Measurements from ENCODE around the gene CENATAC.
"Not testable (repeated sequence)": the region's sequence is repeated elsewhere in the genome, so short reads cannot be mapped to it uniquely, and the experiment has no call there.

CENATAC gene, protein sequence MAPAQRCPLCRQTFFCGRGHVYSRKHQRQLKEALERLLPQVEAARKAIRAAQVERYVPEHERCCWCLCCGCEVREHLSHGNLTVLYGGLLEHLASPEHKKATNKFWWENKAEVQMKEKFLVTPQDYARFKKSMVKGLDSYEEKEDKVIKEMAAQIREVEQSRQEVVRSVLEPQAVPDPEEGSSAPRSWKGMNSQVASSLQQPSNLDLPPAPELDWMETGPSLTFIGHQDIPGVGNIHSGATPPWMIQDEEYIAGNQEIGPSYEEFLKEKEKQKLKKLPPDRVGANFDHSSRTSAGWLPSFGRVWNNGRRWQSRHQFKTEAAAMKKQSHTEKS

DNA sequence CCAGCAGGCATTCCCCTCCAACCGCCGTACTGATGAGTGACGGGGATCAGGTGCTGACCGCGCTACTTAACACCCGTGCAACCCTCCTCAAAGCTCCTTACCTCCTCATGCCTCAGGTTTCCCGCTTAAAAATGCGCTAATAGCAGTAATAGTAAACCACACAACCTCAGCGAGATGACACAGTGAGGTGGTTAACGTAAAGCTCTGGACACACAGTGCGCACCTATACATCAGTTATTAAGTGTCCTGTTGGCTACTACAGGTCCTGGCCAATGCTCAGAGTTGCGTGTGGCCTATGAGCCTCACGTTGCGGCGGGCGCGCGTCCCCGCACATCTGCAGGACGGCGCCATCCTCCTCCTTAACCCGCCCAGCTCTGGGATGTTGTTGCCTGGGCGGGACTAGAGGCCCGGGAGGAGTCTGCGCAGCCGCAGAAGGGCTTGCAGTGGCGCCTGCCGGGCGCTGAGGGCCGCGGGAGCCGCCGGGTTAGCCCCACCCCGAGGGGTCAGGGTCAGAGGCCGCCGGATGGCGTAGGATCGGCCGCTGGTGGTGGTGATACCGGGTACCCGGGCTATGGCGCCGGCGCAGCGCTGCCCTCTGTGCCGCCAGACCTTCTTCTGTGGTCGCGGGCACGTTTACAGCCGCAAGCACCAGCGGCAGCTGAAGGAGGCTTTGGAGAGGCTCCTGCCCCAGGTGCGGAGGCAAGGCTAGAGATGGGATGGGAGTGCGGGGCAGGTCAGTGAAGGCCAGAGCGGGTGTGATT is at the start of gene CENATAC:
Gene CENATAC, plus strand, starts transcription at position 512 of the 761 bp plus-strand sequence. Its CDS starts 60 bp downstream, at position 572.
- Histone ChIP-seq H3K27ac (ENCODE audit: low read length) (peak within 1 kb of the TSS; percentile 22; the same call in 1 of the 2 replicates), H3K4me1 (ENCODE audit: low read length) (peaks cover 12% of the 10 kb centered on the region), H3K9ac (ENCODE audit: low read length) (peak within 1 kb of the TSS; percentile 79), H2AFZ (ENCODE audit: low read depth, low read length) (peak within 1 kb of the TSS; percentile 87), H3K27me3 (ENCODE audit: low read depth, low read length) (no peaks in the 10 kb centered on the region), H3K4me2 (ENCODE audit: low read length) (peak within 1 kb of the TSS; percentile 81), H3K4me3 (ENCODE audit: low read length) (peak within 1 kb of the TSS; percentile 93), H3K9me3 (ENCODE audit: insufficient read depth, low read length) (no peaks in the 10 kb centered on the region), H3K79me2 (ENCODE audit: low read length) (peaks cover 34% of the 10 kb centered on the region), H4K20me1 (ENCODE audit: insufficient read depth, low read length) (no peaks in the 10 kb centered on the region), H3K36me3 (replicated peaks; ENCODE audit: low read depth, low read length) (peaks cover 12% of the 10 kb centered on the region)
- TF ChIP-seq, protein P1, sequence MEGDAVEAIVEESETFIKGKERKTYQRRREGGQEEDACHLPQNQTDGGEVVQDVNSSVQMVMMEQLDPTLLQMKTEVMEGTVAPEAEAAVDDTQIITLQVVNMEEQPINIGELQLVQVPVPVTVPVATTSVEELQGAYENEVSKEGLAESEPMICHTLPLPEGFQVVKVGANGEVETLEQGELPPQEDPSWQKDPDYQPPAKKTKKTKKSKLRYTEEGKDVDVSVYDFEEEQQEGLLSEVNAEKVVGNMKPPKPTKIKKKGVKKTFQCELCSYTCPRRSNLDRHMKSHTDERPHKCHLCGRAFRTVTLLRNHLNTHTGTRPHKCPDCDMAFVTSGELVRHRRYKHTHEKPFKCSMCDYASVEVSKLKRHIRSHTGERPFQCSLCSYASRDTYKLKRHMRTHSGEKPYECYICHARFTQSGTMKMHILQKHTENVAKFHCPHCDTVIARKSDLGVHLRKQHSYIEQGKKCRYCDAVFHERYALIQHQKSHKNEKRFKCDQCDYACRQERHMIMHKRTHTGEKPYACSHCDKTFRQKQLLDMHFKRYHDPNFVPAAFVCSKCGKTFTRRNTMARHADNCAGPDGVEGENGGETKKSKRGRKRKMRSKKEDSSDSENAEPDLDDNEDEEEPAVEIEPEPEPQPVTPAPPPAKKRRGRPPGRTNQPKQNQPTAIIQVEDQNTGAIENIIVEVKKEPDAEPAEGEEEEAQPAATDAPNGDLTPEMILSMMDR (IDR thresholded peaks at IDR 0.05; ENCODE audit: low read depth, low read length) = no peak
- TF ChIP-seq EZH2phosphoT487 (IDR thresholded peaks at IDR 0.05; ENCODE audit: low read depth) = no peak

DNA sequence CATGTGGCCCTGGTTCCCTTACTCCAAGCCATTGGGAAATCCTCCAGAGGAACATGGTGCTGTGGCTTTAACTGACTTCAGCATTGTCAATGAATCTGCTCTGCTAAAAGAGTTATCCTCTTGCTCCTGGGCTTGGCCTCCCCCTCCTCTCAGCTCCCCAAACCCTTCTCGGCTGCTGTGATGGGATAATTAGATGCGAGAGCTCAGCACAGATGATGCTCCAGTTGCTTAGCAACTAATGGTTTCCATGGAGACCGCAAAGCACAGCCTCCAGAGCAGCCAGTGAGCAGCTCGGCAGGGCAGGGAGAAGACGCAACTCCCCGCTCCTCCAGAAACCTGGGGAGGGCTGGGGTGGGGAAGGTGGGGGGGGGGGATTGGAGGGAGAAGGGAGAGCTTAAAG is 44.7 kb upstream of the CENATAC start:
- no peaks in the 10 kb centered on the region for H4K20me1 ChIP-seq (ENCODE audit: insufficient read depth, low read length)
- no peak overlapping the region for H2AFZ ChIP-seq (ENCODE audit: low read depth, low read length)
- no peaks in the 10 kb centered on the region for H3K79me2 ChIP-seq (ENCODE audit: low read length)
- no peak overlapping the region for H3K4me2 ChIP-seq (ENCODE audit: low read length)
- H3K4me1 ChIP-seq (ENCODE audit: low read length) = no peaks in the 10 kb centered on the region
- H3K27me3 ChIP-seq (ENCODE audit: low read depth, low read length) = peaks cover 18% of the 10 kb centered on the region
- H3K4me3 ChIP-seq (ENCODE audit: low read length) = no peak overlapping the region
- H3K9ac ChIP-seq (ENCODE audit: low read length) = no peak overlapping the region
- TF ChIP-seq EZH2phosphoT487 (IDR thresholded peaks at IDR 0.05; ENCODE audit: low read depth) = no peak
- TF ChIP-seq, protein P1 (IDR thresholded peaks at IDR 0.05; ENCODE audit: low read depth, low read length) = no peak
- H3K36me3 ChIP-seq (replicated peaks; ENCODE audit: low read depth, low read length) = no peaks in the 10 kb centered on the region
- H3K9me3 ChIP-seq (ENCODE audit: insufficient read depth, low read length) = no peaks in the 10 kb centered on the region
- H3K27ac ChIP-seq (ENCODE audit: low read length) = no peak overlapping the region

DNA sequence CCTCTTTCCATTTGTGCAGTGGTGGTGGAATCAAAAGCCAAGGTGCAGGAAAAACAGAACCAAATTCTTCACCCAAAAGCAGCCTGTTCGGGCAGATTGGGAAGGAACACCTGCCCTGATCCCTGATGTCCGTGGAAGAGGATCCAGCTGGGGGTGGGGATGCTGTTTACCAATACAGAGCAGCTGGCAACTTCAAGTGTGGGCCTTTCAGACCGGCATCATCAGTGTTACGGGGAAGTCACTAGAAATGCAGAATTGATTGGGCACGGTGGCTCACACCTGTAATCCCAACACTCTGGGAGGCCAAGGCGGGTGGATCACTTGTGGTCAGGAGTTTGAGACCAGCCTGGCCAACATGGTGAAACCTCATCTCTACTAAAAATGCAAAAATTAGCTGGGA is 44.0 kb upstream of the CENATAC start:
- H3K36me3 ChIP-seq (replicated peaks; ENCODE audit: low read depth, low read length); H3K9ac ChIP-seq (ENCODE audit: low read length); H3K4me3 ChIP-seq (ENCODE audit: low read length); H2AFZ ChIP-seq (ENCODE audit: low read depth, low read length); H3K9me3 ChIP-seq (ENCODE audit: insufficient read depth, low read length); H3K79me2 ChIP-seq (ENCODE audit: low read length); H3K27ac ChIP-seq (ENCODE audit: low read length); H3K4me1 ChIP-seq (ENCODE audit: low read length); H4K20me1 ChIP-seq (ENCODE audit: insufficient read depth, low read length); H3K4me2 ChIP-seq (ENCODE audit: low read length): not testable (repeated sequence)
- peaks cover 18% of the 10 kb centered on the region for H3K27me3 ChIP-seq (ENCODE audit: low read depth, low read length)

DNA sequence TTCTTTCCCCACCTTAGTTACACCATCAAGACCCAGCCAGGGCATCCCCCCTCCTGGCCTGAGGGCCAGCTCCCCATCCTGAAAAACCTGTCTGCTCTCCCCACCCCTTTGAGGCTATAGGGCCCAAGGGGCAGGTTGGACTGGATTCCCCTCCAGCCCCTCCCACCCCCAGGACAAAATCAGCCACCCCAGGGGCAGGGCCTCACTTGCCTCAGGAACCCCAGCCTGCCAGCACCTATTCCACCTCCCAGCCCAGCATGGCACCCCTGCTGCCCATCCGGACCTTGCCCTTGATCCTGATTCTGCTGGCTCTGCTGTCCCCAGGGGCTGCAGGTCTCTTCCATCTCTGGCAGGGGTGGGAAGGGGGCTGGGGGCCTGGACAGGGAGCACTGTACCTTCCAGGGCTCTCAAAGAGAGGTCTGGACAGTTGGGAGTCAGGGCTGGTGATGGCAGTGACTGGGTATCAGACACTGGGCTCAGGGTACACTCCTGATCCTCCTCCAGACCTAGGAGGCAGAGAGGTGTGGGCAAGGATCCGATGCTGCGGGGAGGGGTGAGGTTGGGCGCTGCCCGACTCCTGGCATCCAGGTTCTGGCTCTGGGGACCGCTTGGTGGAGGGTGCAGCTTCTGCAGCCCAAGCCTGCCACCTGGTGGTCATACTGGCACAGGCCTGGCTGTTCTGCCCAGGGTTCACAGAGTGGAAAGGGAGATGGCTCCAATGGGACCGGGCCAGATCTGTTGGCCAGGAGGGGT is 41.7 kb upstream of the CENATAC start, which contains the start of gene UPK2:
Gene UPK2, plus strand, starts transcription at position 205 of the 753 bp plus-strand sequence. Its CDS starts 53 bp downstream, at position 258.
- no peak within 1 kb of the TSS for H2AFZ ChIP-seq (ENCODE audit: low read depth, low read length)
- H3K4me2 ChIP-seq (ENCODE audit: low read length) = no peak within 1 kb of the TSS

More for the DNA sequence above, 41.7 kb upstream of the CENATAC start, which contains the start of gene UPK2:
- Histone ChIP-seq H3K4me1 (ENCODE audit: low read length) (no peaks in the 10 kb centered on the region), H3K9ac (ENCODE audit: low read length) (no peak within 1 kb of the TSS), H3K27me3 (ENCODE audit: low read depth, low read length) (peaks cover 16% of the 10 kb centered on the region), H4K20me1 (ENCODE audit: insufficient read depth, low read length) (no peaks in the 10 kb centered on the region), H3K36me3 (replicated peaks; ENCODE audit: low read depth, low read length) (no peaks in the 10 kb centered on the region), H3K9me3 (ENCODE audit: insufficient read depth, low read length) (no peaks in the 10 kb centered on the region), H3K79me2 (ENCODE audit: low read length) (no peaks in the 10 kb centered on the region), H3K27ac (ENCODE audit: low read length) (no peak within 1 kb of the TSS), H3K4me3 (ENCODE audit: low read length) (no peak within 1 kb of the TSS)
- no peak for TF ChIP-seq EZH2phosphoT487 (IDR thresholded peaks at IDR 0.05; ENCODE audit: low read depth)
- TF ChIP-seq, protein P1 (IDR thresholded peaks at IDR 0.05; ENCODE audit: low read depth, low read length) = peak; percentile 91

Measured in OCI-LY3 (cell line).